ENCODE data around the gene RBM28.

The RBM28 gene

GRCh38 chr7:128265906-128266300, 77.8 kb downstream of the RBM28 start:
- DNase-seq (ENCODE audit: low read depth): no peak
- no peak overlapping the region for H3K4me3 ChIP-seq (ENCODE audit: low read depth, low read length)
- TF ChIP-seq CTCF (IDR thresholded peaks at IDR 0.05; ENCODE audit: insufficient read depth, low read depth, low read length, missing control alignments): no peak

GRCh38 chr7:128265156-128265905, 78.4 kb downstream of the RBM28 start:
- no peak overlapping the region for H3K4me3 ChIP-seq (ENCODE audit: low read depth, low read length)
- no peak for TF ChIP-seq CTCF (IDR thresholded peaks at IDR 0.05; ENCODE audit: insufficient read depth, low read depth, low read length, missing control alignments)

DNA sequence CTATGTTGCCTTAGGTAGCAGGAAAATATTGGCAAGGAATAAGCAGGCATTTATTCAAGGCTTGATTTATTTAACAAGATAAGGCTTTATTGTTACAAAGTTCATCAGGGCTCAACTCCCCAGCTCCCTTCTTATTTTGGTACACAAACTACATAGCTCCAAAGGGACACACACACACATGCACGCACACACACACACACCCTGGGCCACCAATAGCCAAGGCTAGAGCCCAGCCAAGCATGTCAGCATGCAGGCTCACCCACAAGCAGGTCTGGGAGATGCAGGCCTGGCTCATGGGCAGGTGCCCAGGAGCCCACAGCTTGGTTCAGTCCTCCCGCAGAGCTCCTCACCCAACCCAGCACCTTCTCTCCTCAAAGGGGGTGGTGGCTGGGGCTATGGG, 79.2 kb downstream of the RBM28 start:
- no peak for DNase-seq (ENCODE audit: low read depth)
- no peak overlapping the region for H3K4me3 ChIP-seq (ENCODE audit: low read depth, low read length)
- TF ChIP-seq CTCF (IDR thresholded peaks at IDR 0.05; ENCODE audit: insufficient read depth, low read depth, low read length, missing control alignments): no peak

More at GRCh38 chr7:128265156-128265905, 78.4 kb downstream of the RBM28 start:
- no peak for DNase-seq (ENCODE audit: low read depth)

- TF ChIP-seq CTCF (IDR thresholded peaks at IDR 0.05; ENCODE audit: insufficient read depth, low read depth, low read length, missing control alignments): no peak
- H3K4me3 ChIP-seq (ENCODE audit: low read depth, low read length): no peak overlapping the region
- DNase-seq (ENCODE audit: low read depth): no peak
Measured at GRCh38 chr7:128263420-128263819, 80.3 kb downstream of the RBM28 start.

DNA sequence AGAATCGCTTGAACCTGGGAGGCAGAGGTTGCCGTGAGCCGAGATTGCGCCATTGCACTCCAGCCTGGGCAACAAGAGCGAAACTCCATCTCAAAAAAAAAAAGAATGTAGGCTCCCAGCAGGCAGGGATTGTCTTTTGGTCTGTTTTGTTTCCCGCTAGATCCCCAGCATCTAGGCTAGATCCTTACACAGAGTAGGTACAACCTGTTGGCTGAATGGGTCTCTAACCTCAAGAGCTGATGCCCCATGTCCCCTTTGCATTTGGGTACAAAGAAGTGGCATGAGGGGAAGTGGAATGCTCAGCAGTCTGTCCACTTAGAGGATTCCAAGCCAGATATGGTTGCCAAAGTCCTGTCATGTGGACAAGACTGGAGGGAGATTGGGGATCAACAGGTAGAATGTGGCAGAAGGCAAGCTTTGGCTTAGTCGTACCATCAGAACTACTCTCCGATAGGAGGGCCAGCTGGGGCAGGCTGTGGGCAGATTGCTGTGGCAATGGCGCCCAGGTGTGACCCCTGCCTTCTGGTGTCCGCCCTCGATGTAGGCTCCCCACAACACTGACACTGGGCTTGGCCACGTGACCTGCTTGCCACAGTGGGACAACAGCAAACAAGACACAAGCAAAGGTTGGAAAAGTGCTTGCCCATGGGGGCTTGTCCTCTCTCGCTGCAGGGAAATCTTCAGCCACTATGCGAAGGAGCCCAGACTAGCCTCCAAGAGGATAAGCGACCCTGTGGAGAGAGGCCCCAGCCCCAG, 81.3 kb downstream of the RBM28 start:
- TF ChIP-seq CTCF (IDR thresholded peaks at IDR 0.05; ENCODE audit: insufficient read depth, low read depth, low read length, missing control alignments): no peak
- H3K4me3 ChIP-seq (ENCODE audit: low read depth, low read length): no peak overlapping the region
- no peak for DNase-seq (ENCODE audit: low read depth)

GRCh38 chr7:128260069-128260795, 83.5 kb downstream of the RBM28 start:
- DNase-seq (ENCODE audit: low read depth): no peak
- no peak for TF ChIP-seq CTCF (IDR thresholded peaks at IDR 0.05; ENCODE audit: insufficient read depth, low read depth, low read length, missing control alignments)
- no peak overlapping the region for H3K4me3 ChIP-seq (ENCODE audit: low read depth, low read length)

Measured in GM12865 (cell line).